ENCODE results near the gene LIMS2.

LIMS2 gene

GRCh38 chr2:127619203-127619590 is 56.1 kb downstream of the LIMS2 start:
- no peak for DNase-seq

- no peak for DNase-seq
Measured at GRCh38 chr2:127618551-127619202, 56.7 kb downstream of the LIMS2 start.

- no peak for DNase-seq
Measured at GRCh38 chr2:127615511-127616166, 59.7 kb downstream of the LIMS2 start.

DNA sequence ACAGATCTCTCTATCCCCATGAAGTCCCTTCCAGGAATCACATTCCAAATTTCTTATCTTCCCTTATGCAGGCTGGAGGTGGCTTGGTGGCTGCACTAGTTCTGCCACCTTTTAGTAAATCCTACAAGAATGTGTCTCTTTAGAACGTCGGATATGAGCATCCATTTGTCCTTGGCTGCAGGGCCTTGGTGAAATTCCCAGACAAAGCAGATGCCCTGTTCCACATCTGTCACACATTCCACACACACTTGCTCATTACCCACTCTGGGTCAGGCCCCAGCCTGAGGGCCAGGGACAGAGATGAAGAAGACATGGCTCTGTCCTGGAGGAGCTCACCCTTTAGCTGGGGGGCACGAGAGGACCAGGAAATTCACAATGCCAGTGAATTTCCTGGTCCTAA is 60.6 kb downstream of the LIMS2 start:
- no peak for DNase-seq

GRCh38 chr2:127614246-127614645 is 61.1 kb downstream of the LIMS2 start:
- DNase-seq, result no peak

DNA sequence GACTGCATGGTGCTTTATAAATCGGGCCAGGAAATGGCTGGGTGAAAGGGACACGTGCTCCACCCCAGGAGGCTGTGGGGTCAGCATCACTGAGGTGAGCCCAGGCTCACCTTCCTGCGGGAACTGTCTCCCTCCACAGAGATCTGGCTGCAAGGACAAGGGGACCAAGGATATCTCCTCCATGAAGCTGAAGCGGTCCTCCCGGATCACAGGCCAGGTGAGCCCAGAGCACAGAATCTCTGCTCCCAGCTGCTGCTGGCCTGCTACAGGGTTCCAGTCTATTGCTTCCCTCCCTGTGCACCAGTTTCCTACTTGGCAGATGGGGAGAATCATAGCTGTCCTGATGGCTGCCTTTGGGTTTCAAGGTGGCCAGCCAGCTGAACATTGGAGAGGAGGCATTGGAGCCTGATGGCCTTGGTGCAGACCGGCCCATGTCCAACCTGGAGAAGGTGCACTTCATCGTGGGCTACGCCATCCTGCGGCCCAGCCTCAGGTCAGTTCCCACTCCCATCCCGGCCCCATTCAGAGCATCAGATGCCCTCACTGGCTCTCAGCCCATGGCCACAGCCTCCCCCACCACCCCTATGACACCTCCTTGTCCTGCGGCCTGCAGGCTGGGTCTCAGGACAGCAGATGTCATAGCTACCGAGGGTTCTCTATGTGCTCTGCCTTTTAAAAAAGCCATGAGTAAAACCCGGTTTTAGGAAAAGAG is 63.1 kb downstream of the LIMS2 start:
- DNase-seq, result no peak

- no peak for DNase-seq
Measured at GRCh38 chr2:127611076-127611925, 64.0 kb downstream of the LIMS2 start.

GRCh38 chr2:127610561-127610960 is 64.8 kb downstream of the LIMS2 start:
- DNase-seq, result no peak

DNA sequence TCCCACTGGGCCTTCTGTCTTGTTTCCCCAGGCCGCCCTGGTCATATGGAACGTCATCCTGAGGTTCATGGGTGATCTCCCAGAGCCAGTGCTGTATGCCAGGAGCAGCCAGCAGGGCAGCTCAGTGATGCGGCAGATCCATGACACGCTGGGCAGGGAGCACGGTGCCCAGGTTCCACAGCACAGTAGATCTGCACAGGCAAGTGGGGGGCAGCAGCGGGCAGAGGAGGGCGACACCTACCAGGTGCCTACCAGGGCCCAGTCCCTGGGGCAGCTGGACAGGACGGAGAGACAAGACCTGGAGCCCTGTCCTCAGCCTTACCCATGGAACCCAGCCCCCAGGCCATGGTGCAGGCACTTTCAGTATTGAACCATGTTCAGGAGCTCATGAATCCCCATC is 65.5 kb downstream of the LIMS2 start:
- DNase-seq, result no peak

GRCh38 chr2:127609031-127609751 is 66.1 kb downstream of the LIMS2 start:
- DNase-seq, result no peak

DNA sequence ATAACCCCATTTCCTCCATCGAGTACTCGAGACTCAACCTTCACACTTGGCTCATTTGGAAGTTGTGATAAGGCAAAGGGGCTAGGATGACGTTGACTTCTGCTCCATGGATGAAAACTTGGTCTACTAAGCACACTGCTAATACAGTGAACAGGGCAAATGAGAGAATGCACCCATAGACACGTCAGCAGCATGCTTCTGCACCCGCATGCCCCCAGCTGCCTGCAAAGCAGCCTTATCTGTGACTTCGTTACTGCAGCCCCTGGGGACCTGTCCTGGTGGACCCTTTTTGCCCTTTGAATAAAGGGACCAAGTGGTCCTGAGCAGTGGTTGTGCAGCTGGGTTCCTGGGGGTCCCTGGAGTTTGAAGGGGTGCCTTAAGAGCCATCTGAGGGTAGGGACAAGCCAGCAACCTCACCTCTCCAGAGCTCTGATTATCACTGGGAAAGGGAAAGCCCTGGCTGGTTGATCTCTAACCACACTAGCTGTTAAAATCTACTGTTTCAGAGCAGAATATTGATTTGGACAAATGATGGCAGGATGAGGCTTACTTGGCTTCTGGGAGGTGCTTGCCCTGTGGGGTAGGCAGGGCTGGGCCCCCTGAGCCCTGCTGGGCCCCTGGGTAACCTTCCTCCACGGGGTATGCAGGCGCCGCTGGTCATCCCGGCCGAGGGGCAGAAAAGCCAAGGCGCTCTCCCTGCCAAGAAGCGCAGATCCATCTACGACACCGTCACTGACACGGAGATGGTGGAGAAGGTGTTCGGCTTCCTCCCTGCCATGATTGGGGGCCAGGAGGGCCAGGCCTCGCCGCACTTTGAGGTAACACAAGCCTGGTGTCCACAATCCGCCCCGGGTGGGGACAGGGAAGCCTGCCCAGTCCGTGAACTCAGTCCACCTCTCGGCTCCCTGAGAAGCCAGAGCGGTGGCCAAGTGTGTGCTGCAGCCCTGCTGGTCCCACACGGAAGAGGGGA is 67.0 kb downstream of the LIMS2 start:
- DNase-seq, result no peak

DNA sequence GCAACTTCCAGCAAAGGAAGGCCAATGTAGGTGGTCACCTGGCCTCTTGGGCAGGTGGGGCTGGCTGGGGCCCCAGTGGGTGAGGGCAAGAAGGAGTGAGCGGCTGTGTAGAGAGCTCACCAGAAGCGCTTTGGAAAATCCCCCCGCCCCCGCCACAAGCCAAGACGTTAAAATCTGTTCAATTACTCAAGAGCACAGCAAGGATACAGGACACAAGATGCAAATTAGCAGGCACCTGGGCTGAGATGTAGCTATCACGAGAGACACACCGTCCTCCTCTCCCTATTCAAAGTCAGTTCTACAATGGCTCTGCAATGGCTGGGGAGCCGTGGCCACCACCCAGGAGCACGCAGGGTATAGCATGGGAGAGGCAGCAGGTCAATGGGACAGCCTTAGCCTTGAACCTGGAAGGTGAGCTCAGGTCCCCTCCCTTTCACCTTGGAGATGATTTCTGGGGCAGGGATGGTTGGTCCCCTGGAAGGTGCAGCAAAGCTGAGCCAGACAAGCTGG is 67.9 kb downstream of the LIMS2 start:
- no peak for DNase-seq

DNA sequence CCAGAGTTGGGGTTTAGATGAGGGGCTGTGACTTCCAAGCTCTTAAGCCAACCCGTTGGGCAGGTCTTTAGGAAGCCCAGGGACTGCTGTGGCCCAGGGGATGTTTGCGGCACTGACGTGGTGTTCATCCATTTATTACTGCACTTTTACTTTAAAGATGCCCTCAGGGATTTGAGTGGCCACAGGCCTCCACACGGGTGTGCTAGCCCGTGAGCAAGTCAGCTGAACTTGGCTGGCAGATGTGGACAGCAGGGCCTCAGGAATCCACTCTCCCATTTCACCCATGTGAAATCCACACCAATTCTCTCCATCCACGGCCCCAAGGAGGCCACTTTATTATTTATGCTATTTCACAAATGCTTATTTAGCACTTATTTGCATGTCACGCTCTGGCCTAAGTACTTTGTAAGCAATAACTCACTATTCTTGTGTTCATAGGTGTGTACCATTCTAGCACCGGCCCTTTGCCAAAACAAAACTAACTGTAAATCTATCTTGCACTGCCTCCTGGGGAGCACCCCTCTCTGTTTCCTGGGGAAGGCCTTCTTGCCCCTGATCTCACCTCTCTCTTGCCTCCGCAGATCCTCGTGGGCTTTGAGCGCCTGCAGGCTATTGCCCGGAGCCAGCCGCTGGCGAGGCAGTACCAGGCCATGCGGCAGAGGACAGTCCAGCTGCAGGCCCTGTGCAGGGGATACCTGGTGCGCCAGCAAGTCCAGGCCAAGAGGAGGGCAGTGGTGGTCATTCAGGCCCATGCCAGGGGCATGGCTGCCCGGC is 68.5 kb downstream of the LIMS2 start:
- DNase-seq, result no peak

- no peak for DNase-seq
Measured at GRCh38 chr2:127605691-127606263, 69.6 kb downstream of the LIMS2 start.

DNA sequence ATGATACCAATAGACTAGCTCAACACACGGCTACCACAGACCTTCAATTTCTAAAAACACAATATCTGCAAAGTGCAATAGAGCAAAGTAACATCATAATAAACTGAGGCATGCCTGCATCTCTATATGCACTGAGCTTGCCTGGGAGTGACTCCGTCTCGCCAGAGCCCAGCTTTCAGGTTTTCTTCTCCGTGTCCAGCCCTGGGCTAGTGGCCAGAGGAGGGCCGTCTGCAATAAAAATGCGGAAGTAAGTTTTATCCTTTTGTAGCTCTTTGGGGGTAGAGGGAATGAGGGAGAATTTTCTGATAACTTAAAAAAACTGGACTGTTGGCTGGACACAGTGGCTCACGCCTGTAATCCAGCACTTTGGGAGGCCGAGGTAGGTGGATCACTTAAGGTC is 70.3 kb downstream of the LIMS2 start:
- no peak for DNase-seq

DNA sequence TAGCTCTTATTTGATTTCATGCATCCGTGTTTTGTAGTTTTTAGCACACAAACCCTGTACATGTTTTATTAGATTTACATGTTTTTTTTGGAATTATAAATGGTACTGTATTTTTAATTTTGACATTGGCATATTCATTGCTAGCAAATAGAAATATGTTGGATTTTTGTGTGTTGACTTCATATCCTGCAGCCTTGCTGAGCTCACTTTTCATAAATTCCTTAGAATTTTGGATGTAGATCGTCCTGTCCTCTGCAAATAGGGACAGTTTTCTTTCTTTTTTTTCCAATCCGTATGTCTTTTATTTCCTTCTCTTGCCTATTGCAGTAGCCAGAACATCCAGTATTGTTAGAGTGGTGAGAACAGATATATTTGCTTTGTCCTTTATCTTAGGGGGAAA is 76.1 kb downstream of the LIMS2 start:
- DNase-seq, result no peak

GRCh38 chr2:127598711-127599110 is 76.6 kb downstream of the LIMS2 start:
- no peak for DNase-seq

- no peak for DNase-seq
Measured at GRCh38 chr2:127597984-127598380, 77.3 kb downstream of the LIMS2 start.

- DNase-seq, result no peak
Measured at GRCh38 chr2:127597046-127597983, 78.0 kb downstream of the LIMS2 start.
